Activated gamma-delta T cell (primary cell): ENCODE data around the gene FANCI.

Source experiments
- DNase-seq: peaks from one replicate; lab custom pipeline; 2025; lab: John Stamatoyannopoulos, UW

The FANCI gene

GRCh38 chr15:89307046-89307587 lies 63.3 kb downstream of the FANCI start:
- DNase-seq: no peak

- DNase-seq: no peak
These were observed 64.0 kb downstream of the FANCI start for GRCh38 chr15:89307791-89308190.

- no peak for DNase-seq
These were observed 64.5 kb downstream of the FANCI start for GRCh38 chr15:89308236-89308635.

- no peak for DNase-seq
These were observed 66.2 kb downstream of the FANCI start for GRCh38 chr15:89309993-89310392.

GRCh38 chr15:89315375-89315929 lies 71.7 kb downstream of the FANCI start:
- DNase-seq: no peak

GRCh38 chr15:89316504-89316903 lies 72.7 kb downstream of the FANCI start:
- DNase-seq: no peak

- no peak for DNase-seq
These were observed 73.5 kb downstream of the FANCI start for GRCh38 chr15:89317186-89317720.

GRCh38 chr15:89319678-89320077 lies 75.9 kb downstream of the FANCI start:
- DNase-seq: no peak

- DNase-seq: no peak
These were observed 76.4 kb downstream of the FANCI start for GRCh38 chr15:89320200-89320599.

GRCh38 chr15:89321521-89322410 lies 78.0 kb downstream of the FANCI start:
- no peak for DNase-seq

- no peak for DNase-seq
These were observed 79.0 kb downstream of the FANCI start for GRCh38 chr15:89322822-89323221.

GRCh38 chr15:89323825-89324224 lies 80.0 kb downstream of the FANCI start:
- no peak for DNase-seq

GRCh38 chr15:89325039-89325803 lies 81.4 kb downstream of the FANCI start:
- no peak for DNase-seq

- no peak for DNase-seq
These were observed 82.5 kb downstream of the FANCI start for GRCh38 chr15:89326316-89326715.

GRCh38 chr15:89327113-89327512 lies 83.3 kb downstream of the FANCI start:
- DNase-seq: no peak

GRCh38 chr15:89328398-89329254 lies 84.8 kb downstream of the FANCI start:
- DNase-seq: no peak

GRCh38 chr15:89329329-89330084 lies 85.7 kb downstream of the FANCI start:
- no peak for DNase-seq

- no peak for DNase-seq
These were observed 86.3 kb downstream of the FANCI start for GRCh38 chr15:89330119-89330518.

GRCh38 chr15:89330881-89331595 lies 87.3 kb downstream of the FANCI start:
- no peak for DNase-seq

- no peak for DNase-seq
These were observed 88.7 kb downstream of the FANCI start for GRCh38 chr15:89332446-89332845.
